ENCODE measurements around the gene MACROH2A2.

GRCh38 chr10:70090013-70090412 is 37.4 kb downstream of the MACROH2A2 start:
- TF ChIP-seq CTCF (IDR thresholded peaks at IDR 0.05; ENCODE audit: insufficient read depth, low read length): no peak
- TF ChIP-seq REST (IDR thresholded peaks at IDR 0.05; ENCODE audit: insufficient replicate concordance, low read depth): no peak
- TF ChIP-seq POLR2AphosphoS5 (IDR thresholded peaks at IDR 0.05; ENCODE audit: low read depth): no peak
- no peak for TF ChIP-seq GABPA (IDR thresholded peaks at IDR 0.05; ENCODE audit: low read depth)
- no peak for TF ChIP-seq SPI1 (IDR thresholded peaks at IDR 0.05; ENCODE audit: borderline replicate concordance, low read depth)
